HepG2 (cell line): Measurements from ENCODE around the gene COX4I2. TPM values are rescaled to one million over a fixed set of nuclear protein-coding genes. Genes with fewer than 3 reads are reported as not detected.

Experiments used
- FOXP1 ChIP-seq, 2 experiments: fragments of 450-650 bp in 1 of 2; IDR thresholded peaks; 2 replicates each; pipeline ENCODE4 v1.6.1; 2017 to 2018; ENCODE audit warnings: antibody characterized with exemption in 1 of 2
- GATA4 ChIP-seq: sonication (generic); IDR thresholded peaks from 2 replicates; pipeline ENCODE4 v1.6.1; 2016; ENCODE audit warnings: antibody characterized with exemption, low read depth, borderline replicate concordance
- HDAC2 ChIP-seq: sonication (generic); formaldehyde crosslinking; IDR thresholded peaks from 2 replicates; pipeline ENCODE4 v1.4.0; 2020; ENCODE audit warnings: missing genetic modification reagents
- NCOA2 ChIP-seq: sonication (generic); formaldehyde crosslinking; IDR thresholded peaks from 2 replicates; pipeline ENCODE4 v1.8.0; 2022; ENCODE audit warnings: inconsistent platforms
- NFATC3 ChIP-seq: sonication (generic); formaldehyde crosslinking; IDR thresholded peaks from 2 replicates; pipeline ENCODE4 v1.5.1; 2020; ENCODE audit warnings: mild to moderate bottlenecking, missing genetic modification reagents
- RAD21 ChIP-seq: fragments of 450-650 bp; formaldehyde crosslinking; IDR thresholded peaks from 2 replicates; pipeline ENCODE4 v1.5.0; 2020; ENCODE audit warnings: mild to moderate bottlenecking
- ZNF160 ChIP-seq: sonication (generic); formaldehyde crosslinking; IDR thresholded peaks from 2 replicates; pipeline ENCODE4 v1.8.0; 2022; ENCODE audit warnings: mild to moderate bottlenecking, inconsistent platforms, missing genetic modification reagents
- polyA plus RNA-seq, 8 experiments: library from polyadenylated mRNA; depleted of rRNA in 3 of 8; stranded (reverse) in 7 of 8; unstranded in 1 of 8; fragments of >200 nt; fragmentation: Illumina TruSeq in 4 of 8; extraction: Trizol in 4 of 8; gene quantifications; 2 replicates each; pipeline versions ENCODE4 v1.2.1 to v1.2.3, GENCODE V29; 2011 to 2016; ENCODE audit warnings: low read depth in 4 of 8, missing spikeins in 1 of 8, mixed read lengths in 1 of 8; ENCODE audit not compliant: insufficient read depth in 1 of 8
- total RNA-seq, 5 experiments: library from RNA; depleted of rRNA; stranded (reverse); fragments of >200 nt; fragmentation: Illumina TruSeq; extraction: Trizol; gene quantifications; 2 replicates each; pipeline ENCODE4 v1.2.3, GENCODE V29; 2016; ENCODE audit warnings: low read depth in 1 of 5
- TF ChIP-seq, protein P1 (sequence below): sonication (generic); formaldehyde crosslinking; IDR thresholded peaks from 2 replicates; pipeline ENCODE4 v1.5.0; 2020; ENCODE audit warnings: missing genetic modification reagents
- TF ChIP-seq, protein P2 (sequence below): sonication (generic); formaldehyde crosslinking; conservative IDR thresholded peaks from 2 replicates; pipeline ENCODE4 v1.8.0; 2022; ENCODE audit warnings: mild to moderate bottlenecking, moderate library complexity, missing genetic modification reagents
- TF ChIP-seq, protein P3 (sequence below): sonication (generic); formaldehyde crosslinking; IDR thresholded peaks from 2 replicates; pipeline ENCODE4 v1.5.0; 2020; ENCODE audit warnings: missing genetic modification reagents
- TF ChIP-seq, protein P4 (sequence below): IDR thresholded peaks from 2 replicates; pipeline ENCODE4 v1.6.1; 2016; ENCODE audit warnings: missing compliant biosample characterization, missing genetic modification reagents, borderline replicate concordance
- TF ChIP-seq, protein P5 (sequence below): sonication (generic); formaldehyde crosslinking; IDR thresholded peaks from 2 replicates; pipeline ENCODE4 v1.8.0; 2023; ENCODE audit warnings: mild to moderate bottlenecking, missing genetic modification reagents
- TF ChIP-seq, protein P6 (sequence below): sonication (generic); formaldehyde crosslinking; IDR thresholded peaks from 2 replicates; pipeline ENCODE4 v1.5.1; 2020; ENCODE audit warnings: missing genetic modification reagents, mild to moderate bottlenecking, borderline replicate concordance
- TF ChIP-seq, protein P7 (sequence below): sonication (generic); formaldehyde crosslinking; IDR thresholded peaks from 2 replicates; pipeline ENCODE4 v1.8.0; 2022; ENCODE audit warnings: missing genetic modification reagents, mild to moderate bottlenecking, borderline replicate concordance

Gene COX4I2
- total and polyA plus RNA-seq, 2 of the 13 experiments (the other 11 are each of a cell fraction or from before 2014, with no cell fraction given): 1.1 TPM; not detected in 1

DNA sequence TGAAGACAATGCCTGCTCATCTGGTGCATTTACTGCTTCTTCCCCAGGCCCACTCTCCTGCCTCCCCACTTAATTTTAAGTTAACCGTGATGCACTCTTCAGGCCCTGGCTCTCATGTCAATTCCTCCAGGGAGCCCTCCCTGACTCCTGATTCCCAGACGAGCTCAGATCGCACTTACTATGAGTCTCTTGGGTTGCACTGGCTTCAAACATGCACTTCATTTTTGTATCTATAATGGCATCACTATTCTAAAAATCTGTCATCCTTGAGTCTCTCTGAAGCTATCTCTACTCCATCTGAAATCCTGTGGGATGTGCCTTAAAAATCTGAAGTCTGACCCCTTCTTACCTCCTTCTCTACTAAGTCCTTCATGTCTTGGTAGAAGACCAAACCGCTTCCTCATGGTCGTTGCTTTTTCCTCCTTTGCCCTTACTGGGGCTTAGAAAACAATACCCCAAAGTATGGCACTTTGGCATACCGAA, 24.7 kb downstream of the COX4I2 start (continued):
- TF ChIP-seq, protein P1, sequence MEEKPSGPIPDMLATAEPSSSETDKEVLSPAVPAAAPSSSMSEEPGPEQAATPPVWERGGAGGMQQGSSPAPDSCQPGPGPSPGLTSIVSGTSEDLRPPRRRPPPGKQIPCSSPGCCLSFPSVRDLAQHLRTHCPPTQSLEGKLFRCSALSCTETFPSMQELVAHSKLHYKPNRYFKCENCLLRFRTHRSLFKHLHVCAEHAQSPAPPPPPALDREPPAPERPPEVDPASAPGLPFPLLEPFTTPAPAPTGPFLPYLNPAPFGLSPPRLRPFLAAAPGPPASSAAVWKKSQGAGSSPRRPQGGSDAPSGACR (CRISPR knock-in tag): 0 out of 2 replicates have a peak, but pooled peaks have one; percentile 13
- TF ChIP-seq, protein P2, sequence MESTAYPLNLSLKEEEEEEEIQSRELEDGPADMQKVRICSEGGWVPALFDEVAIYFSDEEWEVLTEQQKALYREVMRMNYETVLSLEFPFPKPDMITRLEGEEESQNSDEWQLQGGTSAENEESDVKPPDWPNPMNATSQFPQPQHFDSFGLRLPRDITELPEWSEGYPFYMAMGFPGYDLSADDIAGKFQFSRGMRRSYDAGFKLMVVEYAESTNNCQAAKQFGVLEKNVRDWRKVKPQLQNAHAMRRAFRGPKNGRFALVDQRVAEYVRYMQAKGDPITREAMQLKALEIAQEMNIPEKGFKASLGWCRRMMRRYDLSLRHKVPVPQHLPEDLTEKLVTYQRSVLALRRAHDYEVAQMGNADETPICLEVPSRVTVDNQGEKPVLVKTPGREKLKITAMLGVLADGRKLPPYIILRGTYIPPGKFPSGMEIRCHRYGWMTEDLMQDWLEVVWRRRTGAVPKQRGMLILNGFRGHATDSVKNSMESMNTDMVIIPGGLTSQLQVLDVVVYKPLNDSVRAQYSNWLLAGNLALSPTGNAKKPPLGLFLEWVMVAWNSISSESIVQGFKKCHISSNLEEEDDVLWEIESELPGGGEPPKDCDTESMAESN (CRISPR knock-in tag): 0 out of 2 replicates have a peak, but pooled peaks have one; percentile 23
- TF ChIP-seq, protein P3, sequence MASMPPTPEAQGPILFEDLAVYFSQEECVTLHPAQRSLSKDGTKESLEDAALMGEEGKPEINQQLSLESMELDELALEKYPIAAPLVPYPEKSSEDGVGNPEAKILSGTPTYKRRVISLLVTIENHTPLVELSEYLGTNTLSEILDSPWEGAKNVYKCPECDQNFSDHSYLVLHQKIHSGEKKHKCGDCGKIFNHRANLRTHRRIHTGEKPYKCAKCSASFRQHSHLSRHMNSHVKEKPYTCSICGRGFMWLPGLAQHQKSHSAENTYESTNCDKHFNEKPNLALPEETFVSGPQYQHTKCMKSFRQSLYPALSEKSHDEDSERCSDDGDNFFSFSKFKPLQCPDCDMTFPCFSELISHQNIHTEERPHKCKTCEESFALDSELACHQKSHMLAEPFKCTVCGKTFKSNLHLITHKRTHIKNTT (CRISPR knock-in tag): no peak
- TF ChIP-seq GATA4 (0 out of 2 replicates have a peak, but pooled peaks have one; percentile 5), NCOA2 (CRISPR knock-in tag) (peak; percentile 31; the same call in 1 of the 2 replicates), RAD21 (CRISPR knock-in tag) (0 out of 2 replicates have a peak, but pooled peaks have one; percentile 6), FOXP1 (IDR thresholded peaks at IDR 0.05) (no peak), FOXP1 (CRISPR knock-in tag; IDR thresholded peaks at IDR 0.05) (0 out of 2 replicates have a peak, but pooled peaks have one; percentile 2), ZNF160 (CRISPR knock-in tag) (no peak), HDAC2 (0 out of 2 replicates have a peak, but pooled peaks have one; percentile 20), NFATC3 (0 out of 2 replicates have a peak, but pooled peaks have one; percentile 26)
- TF ChIP-seq, protein P4, sequence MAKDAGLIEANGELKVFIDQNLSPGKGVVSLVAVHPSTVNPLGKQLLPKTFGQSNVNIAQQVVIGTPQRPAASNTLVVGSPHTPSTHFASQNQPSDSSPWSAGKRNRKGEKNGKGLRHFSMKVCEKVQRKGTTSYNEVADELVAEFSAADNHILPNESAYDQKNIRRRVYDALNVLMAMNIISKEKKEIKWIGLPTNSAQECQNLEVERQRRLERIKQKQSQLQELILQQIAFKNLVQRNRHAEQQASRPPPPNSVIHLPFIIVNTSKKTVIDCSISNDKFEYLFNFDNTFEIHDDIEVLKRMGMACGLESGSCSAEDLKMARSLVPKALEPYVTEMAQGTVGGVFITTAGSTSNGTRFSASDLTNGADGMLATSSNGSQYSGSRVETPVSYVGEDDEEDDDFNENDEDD (CRISPR knock-in tag): no peak
- TF ChIP-seq, protein P5, sequence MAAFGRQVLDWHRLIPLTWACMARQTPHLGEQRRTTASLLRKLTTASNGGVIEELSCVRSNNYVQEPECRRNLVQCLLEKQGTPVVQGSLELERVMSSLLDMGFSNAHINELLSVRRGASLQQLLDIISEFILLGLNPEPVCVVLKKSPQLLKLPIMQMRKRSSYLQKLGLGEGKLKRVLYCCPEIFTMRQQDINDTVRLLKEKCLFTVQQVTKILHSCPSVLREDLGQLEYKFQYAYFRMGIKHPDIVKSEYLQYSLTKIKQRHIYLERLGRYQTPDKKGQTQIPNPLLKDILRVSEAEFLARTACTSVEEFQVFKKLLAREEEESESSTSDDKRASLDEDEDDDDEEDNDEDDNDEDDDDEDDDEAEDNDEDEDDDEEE: 0 out of 2 replicates have a peak, but pooled peaks have one; percentile 14
- TF ChIP-seq, protein P6, sequence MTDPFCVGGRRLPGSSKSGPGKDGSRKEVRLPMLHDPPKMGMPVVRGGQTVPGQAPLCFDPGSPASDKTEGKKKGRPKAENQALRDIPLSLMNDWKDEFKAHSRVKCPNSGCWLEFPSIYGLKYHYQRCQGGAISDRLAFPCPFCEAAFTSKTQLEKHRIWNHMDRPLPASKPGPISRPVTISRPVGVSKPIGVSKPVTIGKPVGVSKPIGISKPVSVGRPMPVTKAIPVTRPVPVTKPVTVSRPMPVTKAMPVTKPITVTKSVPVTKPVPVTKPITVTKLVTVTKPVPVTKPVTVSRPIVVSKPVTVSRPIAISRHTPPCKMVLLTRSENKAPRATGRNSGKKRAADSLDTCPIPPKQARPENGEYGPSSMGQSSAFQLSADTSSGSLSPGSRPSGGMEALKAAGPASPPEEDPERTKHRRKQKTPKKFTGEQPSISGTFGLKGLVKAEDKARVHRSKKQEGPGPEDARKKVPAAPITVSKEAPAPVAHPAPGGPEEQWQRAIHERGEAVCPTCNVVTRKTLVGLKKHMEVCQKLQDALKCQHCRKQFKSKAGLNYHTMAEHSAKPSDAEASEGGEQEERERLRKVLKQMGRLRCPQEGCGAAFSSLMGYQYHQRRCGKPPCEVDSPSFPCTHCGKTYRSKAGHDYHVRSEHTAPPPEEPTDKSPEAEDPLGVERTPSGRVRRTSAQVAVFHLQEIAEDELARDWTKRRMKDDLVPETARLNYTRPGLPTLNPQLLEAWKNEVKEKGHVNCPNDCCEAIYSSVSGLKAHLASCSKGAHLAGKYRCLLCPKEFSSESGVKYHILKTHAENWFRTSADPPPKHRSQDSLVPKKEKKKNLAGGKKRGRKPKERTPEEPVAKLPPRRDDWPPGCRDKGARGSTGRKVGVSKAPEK (CRISPR knock-in tag): 0 out of 2 replicates have a peak, but pooled peaks have one; percentile 5
- TF ChIP-seq, protein P7, sequence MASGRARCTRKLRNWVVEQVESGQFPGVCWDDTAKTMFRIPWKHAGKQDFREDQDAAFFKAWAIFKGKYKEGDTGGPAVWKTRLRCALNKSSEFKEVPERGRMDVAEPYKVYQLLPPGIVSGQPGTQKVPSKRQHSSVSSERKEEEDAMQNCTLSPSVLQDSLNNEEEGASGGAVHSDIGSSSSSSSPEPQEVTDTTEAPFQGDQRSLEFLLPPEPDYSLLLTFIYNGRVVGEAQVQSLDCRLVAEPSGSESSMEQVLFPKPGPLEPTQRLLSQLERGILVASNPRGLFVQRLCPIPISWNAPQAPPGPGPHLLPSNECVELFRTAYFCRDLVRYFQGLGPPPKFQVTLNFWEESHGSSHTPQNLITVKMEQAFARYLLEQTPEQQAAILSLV (CRISPR knock-in tag): peak; percentile 39; the same call in 1 of the 2 replicates
